ENCODE measurements around the gene PTPN13.

PTPN13 gene

GRCh38 chr4:86557526-86557925 is 36.6 kb upstream of the PTPN13 start:
- no peak for TF ChIP-seq CTCF (conservative IDR thresholded peaks at IDR 0.05)
- peak overlapping the region; percentile 54 for H3K27ac ChIP-seq

GRCh38 chr4:86558258-86558657 is 35.9 kb upstream of the PTPN13 start:
- TF ChIP-seq CTCF (conservative IDR thresholded peaks at IDR 0.05) = no peak
- H3K27ac ChIP-seq = no peak overlapping the region

DNA sequence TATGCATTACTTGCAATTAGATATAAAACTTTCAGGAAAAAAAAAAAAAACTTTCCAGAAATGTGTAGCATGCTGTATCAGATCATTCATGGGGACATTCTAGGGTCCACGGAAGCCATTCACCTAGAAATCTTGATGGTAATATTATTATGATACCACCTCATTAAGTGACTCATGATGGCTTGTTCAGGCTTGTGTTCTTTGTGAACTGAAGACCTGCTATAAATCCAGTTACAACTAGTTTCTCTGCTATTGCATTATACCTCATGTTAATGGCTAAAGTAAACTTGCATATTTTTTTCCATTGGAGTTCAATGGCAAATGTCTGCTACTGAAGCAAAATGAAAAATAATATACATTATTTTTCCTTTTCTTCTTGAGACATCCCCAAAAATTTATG is 35.3 kb upstream of the PTPN13 start:
- no peak for TF ChIP-seq CTCF (conservative IDR thresholded peaks at IDR 0.05)

DNA sequence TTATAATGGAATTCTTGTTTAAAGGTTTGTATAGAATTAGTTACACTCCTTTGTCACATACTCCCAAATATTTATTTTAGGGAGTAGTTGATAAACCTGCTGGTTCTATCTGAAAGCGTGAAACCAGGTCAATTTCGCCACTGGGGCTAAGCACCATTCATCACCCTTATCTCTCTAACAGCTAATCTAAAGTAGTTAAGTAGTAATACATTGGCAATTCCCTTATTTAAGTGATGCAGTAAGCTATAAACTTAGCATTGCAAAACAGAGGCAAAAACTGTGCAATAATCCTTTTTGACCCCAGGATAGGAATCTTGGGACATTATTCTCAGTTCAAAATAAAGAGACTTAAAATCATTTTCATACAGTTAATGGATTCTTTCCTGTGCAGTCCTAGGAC is 33.7 kb upstream of the PTPN13 start:
- no peak for TF ChIP-seq CTCF (conservative IDR thresholded peaks at IDR 0.05)
- no peak overlapping the region for H3K27ac ChIP-seq

More for the DNA sequence above, 35.3 kb upstream of the PTPN13 start:
- H3K27ac ChIP-seq = no peak overlapping the region

- H3K27ac ChIP-seq = no peak overlapping the region
- TF ChIP-seq CTCF (conservative IDR thresholded peaks at IDR 0.05) = no peak
These were observed 32.9 kb upstream of the PTPN13 start for GRCh38 chr4:86561256-86561655.

- TF ChIP-seq CTCF (conservative IDR thresholded peaks at IDR 0.05) = no peak
- H3K27ac ChIP-seq = no peak overlapping the region
These were observed 30.7 kb upstream of the PTPN13 start for GRCh38 chr4:86563416-86563815.

DNA sequence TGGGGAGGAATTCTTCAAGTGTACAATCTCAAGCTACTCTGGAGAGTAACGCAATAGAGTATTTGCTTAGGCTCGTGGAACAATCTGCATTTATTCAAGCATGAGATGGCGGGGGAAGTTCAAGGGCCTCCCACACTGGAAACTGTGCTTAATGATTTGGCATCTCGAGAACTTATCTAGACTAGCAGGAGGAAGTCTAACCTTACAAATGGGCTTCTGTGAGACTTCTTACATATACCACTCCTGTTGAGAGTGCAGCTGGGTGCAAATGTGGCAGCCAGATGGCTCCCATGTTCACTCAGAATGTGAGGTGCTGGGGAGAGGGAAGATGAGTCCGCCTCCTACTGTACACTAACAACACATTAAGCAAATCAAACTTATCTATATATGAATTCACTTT is 29.3 kb upstream of the PTPN13 start:
- TF ChIP-seq CTCF (conservative IDR thresholded peaks at IDR 0.05) = no peak
- no peak overlapping the region for H3K27ac ChIP-seq

DNA sequence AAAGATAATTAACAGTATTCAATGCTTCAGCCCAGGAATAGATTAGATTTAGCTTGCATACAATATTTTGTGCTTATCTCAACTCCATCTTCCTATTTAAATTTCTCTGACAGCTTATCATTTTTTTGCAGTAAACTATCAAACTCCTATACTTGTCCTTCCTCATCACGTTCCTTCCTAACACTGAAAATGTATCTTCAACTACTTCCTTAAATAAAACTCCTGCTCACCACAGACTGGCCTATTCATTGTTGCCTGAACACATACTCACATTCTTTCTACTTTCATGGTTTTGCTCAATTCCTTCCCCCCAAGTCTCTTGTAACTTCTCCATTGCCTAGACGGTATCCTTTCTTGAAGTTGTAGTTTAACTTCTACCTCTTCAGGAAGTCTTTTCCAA is 28.5 kb upstream of the PTPN13 start:
- no peak overlapping the region for H3K27ac ChIP-seq
- TF ChIP-seq CTCF (conservative IDR thresholded peaks at IDR 0.05) = no peak

Data from VCaP (cell line).